Mesendoderm (in vitro differentiated cells): ENCODE measurements around the gene ZNF74.

Experiments
- DNase-seq: peaks from one replicate; pipeline ENCODE4 v3.0.0; 2013
- H2AK5ac ChIP-seq: 2 replicates; pipeline ENCODE4 v1.6.1; 2013; ENCODE audit warnings: low read length, inconsistent platforms
- H2BK120ac ChIP-seq: 2 replicates; pipeline ENCODE4 v1.6.1; 2013; ENCODE audit warnings: low read depth, mild to moderate bottlenecking, low read length, moderate library complexity, mixed read lengths
- H2BK15ac ChIP-seq: replicated peaks from 2 replicates; pipeline ENCODE4 v1.6.1; 2013; ENCODE audit warnings: low read depth, mild to moderate bottlenecking, moderate library complexity
- H2BK5ac ChIP-seq: 2 replicates; pipeline ENCODE4 v1.6.1; 2013; ENCODE audit warnings: low read length, inconsistent platforms
- H3K18ac ChIP-seq: 2 replicates; pipeline ENCODE4 v1.6.1; 2013; ENCODE audit warnings: mild to moderate bottlenecking, low read length, mixed read lengths
- H3K23ac ChIP-seq: one replicate; pipeline ENCODE4 v1.6.1; 2013; ENCODE audit warnings: low read length
- H3K27ac ChIP-seq: 2 replicates; pipeline ENCODE4 v1.5.1; 2013; ENCODE audit warnings: low read depth, mild to moderate bottlenecking, inconsistent platforms, low read length, moderate library complexity
- H3K27me3 ChIP-seq: 2 replicates; pipeline ENCODE4 v1.6.1; 2013; ENCODE audit warnings: low read length, control low read depth, mild to moderate bottlenecking, inconsistent platforms; ENCODE audit not compliant: insufficient read depth, poor library complexity
- H3K36me3 ChIP-seq: 2 replicates; pipeline ENCODE4 v1.6.1; 2013; ENCODE audit warnings: low read length, inconsistent platforms; ENCODE audit not compliant: control insufficient read depth, insufficient read depth
- H3K4ac ChIP-seq: one replicate; pipeline ENCODE4 v1.6.1; 2013; ENCODE audit warnings: low read depth, mild to moderate bottlenecking, low read length, moderate library complexity
- H3K4me1 ChIP-seq: 2 replicates; pipeline ENCODE4 v1.6.1; 2013; ENCODE audit warnings: low read depth, low read length, inconsistent platforms; ENCODE audit not compliant: control insufficient read depth
- H3K4me2 ChIP-seq: 2 replicates; pipeline ENCODE4 v1.6.1; 2013; ENCODE audit warnings: low read length
- H3K4me3 ChIP-seq: 2 replicates; pipeline ENCODE4 v1.5.1; 2013; ENCODE audit warnings: mild to moderate bottlenecking, low read length
- H3K56ac ChIP-seq: one replicate; pipeline ENCODE4 v1.6.1; 2013; ENCODE audit warnings: low read length
- H3K79me1 ChIP-seq: 2 replicates; pipeline ENCODE4 v1.6.1; 2013; ENCODE audit warnings: low read length, inconsistent platforms
- H3K79me2 ChIP-seq: 2 replicates; pipeline ENCODE4 v1.6.1; 2013; ENCODE audit warnings: mild to moderate bottlenecking, low read length; ENCODE audit not compliant: control insufficient read depth, insufficient read depth
- H3K9ac ChIP-seq: 2 replicates; pipeline ENCODE4 v1.6.1; 2013; ENCODE audit warnings: low read length, inconsistent platforms
- H4K5ac ChIP-seq: one replicate; pipeline ENCODE4 v1.6.1; 2013; ENCODE audit warnings: low read length
- H4K8ac ChIP-seq: one replicate; pipeline ENCODE4 v1.6.1; 2013; ENCODE audit warnings: low read depth, mild to moderate bottlenecking, control low read depth, low read length, moderate library complexity
- WGBS: extraction: QIAGEN DNeasy Blood & Tissue Kit; methylation state at CpG from one replicate; pipeline ENCODE4 v1.1.7; 2013; ENCODE audit warnings: low lambda C conversion rate, missing lambda C conversion rate; ENCODE audit not compliant: insufficient coverage; ENCODE audit errors: extremely low coverage; 5-methylcytosine and 5-hydroxymethylcytosine counted together

The ZNF74 gene

DNA sequence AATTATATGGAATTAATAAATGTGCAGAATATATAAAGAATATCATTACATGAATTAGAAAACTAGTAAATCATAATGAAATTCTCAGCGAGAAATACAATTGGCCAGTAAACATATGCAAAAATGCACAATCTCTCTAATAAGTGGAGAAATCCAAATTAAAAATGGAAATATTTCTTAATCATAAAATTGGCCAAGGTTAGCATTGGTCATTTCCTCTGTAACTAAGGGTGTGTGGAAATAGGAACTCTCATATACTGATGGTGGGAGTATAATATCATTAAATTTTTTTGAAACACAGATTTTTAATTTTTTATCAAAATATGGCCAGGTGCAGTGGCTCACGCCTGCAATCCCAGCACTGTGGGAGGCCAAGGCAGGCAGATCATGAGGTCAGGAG lies 7.6 kb upstream of the ZNF74 start:
- Histone ChIP-seq H3K27me3 (no peaks in the 10 kb centered on the region), H3K27ac (no peak overlapping the region), H3K79me2 (no peaks in the 10 kb centered on the region), H4K8ac (no peak overlapping the region), H2BK5ac (no peak overlapping the region), H2BK120ac (no peak overlapping the region), H2BK15ac (no peak overlapping the region), H3K4ac (no peak overlapping the region), H3K56ac (no peak overlapping the region), H3K4me1 (no peaks in the 10 kb centered on the region), H4K5ac (no peak overlapping the region), H3K79me1 (no peaks in the 10 kb centered on the region), H2AK5ac (no peak overlapping the region), H3K36me3 (no peaks in the 10 kb centered on the region), H3K23ac (no peak overlapping the region), H3K4me2 (no peak overlapping the region), H3K4me3 (no peak overlapping the region), H3K18ac (no peak overlapping the region), H3K9ac (no peak overlapping the region)
- WGBS, result no CpG with 5 or more reads among the region's 2 CpGs
- DNase-seq, result no peak

DNA sequence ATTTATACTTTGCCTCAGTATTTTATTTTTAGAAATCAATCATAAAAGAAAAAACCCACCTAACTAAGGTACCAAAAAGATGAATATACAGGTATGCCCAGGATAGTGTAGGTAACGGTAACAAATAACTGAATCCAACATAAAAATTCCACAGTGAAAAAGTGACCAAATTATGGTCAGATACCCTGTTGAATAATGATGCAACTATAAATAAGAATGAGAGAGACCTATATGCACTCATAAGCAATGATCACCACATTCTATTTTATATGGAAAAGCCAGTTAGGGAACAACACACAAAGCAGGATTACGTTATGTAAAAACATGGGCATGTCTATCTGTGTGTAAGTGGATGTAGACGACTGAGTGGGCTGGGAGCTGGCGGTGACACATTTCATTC lies 7.0 kb upstream of the ZNF74 start:
- no peak overlapping the region for H2BK5ac ChIP-seq
- H3K79me2 ChIP-seq, result no peaks in the 10 kb centered on the region
- H2BK15ac ChIP-seq, result no peak overlapping the region
- no peak overlapping the region for H3K18ac ChIP-seq
- H3K27ac ChIP-seq, result no peak overlapping the region
- H3K4me2 ChIP-seq, result no peak overlapping the region
- H2BK120ac ChIP-seq, result no peak overlapping the region
- H3K79me1 ChIP-seq, result no peaks in the 10 kb centered on the region
- no peak for DNase-seq
- H4K8ac ChIP-seq, result no peak overlapping the region
- no CpG with 5 or more reads among the region's 4 CpGs for WGBS
- H3K4me1 ChIP-seq, result no peaks in the 10 kb centered on the region
- no peak overlapping the region for H3K4ac ChIP-seq
- H3K4me3 ChIP-seq, result no peak overlapping the region
- no peak overlapping the region for H3K56ac ChIP-seq
- no peak overlapping the region for H2AK5ac ChIP-seq
- H3K27me3 ChIP-seq, result no peaks in the 10 kb centered on the region
- H3K36me3 ChIP-seq, result no peaks in the 10 kb centered on the region
- H3K23ac ChIP-seq, result no peak overlapping the region
- no peak overlapping the region for H3K9ac ChIP-seq
- no peak overlapping the region for H4K5ac ChIP-seq

DNA sequence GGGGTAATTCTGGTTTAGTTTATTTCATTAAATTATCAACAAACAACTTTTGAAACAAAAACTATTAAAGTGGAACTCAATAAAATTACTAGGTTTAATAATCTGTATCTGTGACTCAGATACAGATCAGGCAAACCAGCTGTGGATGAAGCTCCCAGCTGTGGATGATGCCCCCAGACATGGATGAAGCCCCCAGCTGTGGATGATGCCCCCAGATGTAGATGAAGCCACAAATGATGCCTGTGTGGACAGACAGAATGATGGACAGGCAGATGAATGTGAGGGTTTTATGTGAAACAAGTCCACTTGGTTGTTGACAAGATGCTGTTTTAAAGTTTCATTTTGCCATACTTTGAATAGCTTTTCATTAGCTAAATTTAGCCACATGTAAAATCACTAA lies 5.8 kb upstream of the ZNF74 start:
- Histone ChIP-seq H3K79me1 (no peaks in the 10 kb centered on the region), H3K36me3 (no peaks in the 10 kb centered on the region), H2BK5ac (no peak overlapping the region), H3K9ac (no peak overlapping the region), H2BK15ac (no peak overlapping the region), H4K5ac (no peak overlapping the region), H3K4me1 (no peaks in the 10 kb centered on the region), H3K4me2 (no peak overlapping the region), H3K56ac (no peak overlapping the region), H3K4me3 (no peak overlapping the region), H3K79me2 (no peaks in the 10 kb centered on the region), H3K27ac (no peak overlapping the region), H2BK120ac (no peak overlapping the region), H3K18ac (no peak overlapping the region), H3K4ac (no peak overlapping the region), H2AK5ac (no peak overlapping the region), H3K27me3 (no peaks in the 10 kb centered on the region), H3K23ac (no peak overlapping the region), H4K8ac (no peak overlapping the region)
- DNase-seq, result no peak

GRCh38 chr22:20389288-20389687 lies 4.7 kb upstream of the ZNF74 start:
- Histone ChIP-seq H2AK5ac (no peak overlapping the region), H2BK15ac (no peak overlapping the region), H4K5ac (no peak overlapping the region), H3K36me3 (no peaks in the 10 kb centered on the region), H3K4me3 (no peak overlapping the region), H3K23ac (no peak overlapping the region), H3K9ac (no peak overlapping the region), H2BK120ac (no peak overlapping the region), H3K18ac (no peak overlapping the region), H4K8ac (no peak overlapping the region), H3K56ac (no peak overlapping the region), H3K4me2 (no peak overlapping the region), H3K79me1 (no peaks in the 10 kb centered on the region), H2BK5ac (no peak overlapping the region), H3K79me2 (no peaks in the 10 kb centered on the region), H3K27ac (no peak overlapping the region), H3K4ac (no peak overlapping the region), H3K27me3 (no peaks in the 10 kb centered on the region), H3K4me1 (no peaks in the 10 kb centered on the region)
- WGBS, result no CpG with 5 or more reads among the region's 6 CpGs
- no peak for DNase-seq

DNA sequence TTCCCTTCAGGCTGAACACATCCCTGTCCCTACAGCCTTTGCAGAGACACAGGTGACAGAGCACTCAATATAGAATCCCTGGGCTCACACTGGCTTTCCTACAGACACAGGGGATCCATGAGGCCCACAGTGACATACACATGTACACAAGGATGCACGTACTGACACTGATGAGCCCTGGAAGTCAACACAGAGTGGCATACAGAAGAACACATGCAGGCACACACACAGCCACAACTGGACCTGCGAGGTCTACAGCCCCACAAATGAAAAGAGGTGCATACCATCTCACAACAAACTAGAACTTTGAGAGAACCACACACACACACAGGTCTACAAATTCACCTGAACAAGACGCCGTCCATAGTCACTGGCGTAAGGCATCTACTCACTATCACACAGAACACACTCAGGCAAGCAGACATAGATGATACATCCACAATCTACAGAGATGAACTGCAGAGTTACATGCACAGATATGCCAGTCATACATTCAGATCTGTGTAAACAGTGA lies 3.5 kb upstream of the ZNF74 start:
- Histone ChIP-seq H3K4me1 (peaks cover 4% of the 10 kb centered on the region), H3K36me3 (no peaks in the 10 kb centered on the region), H2BK120ac (no peak overlapping the region), H3K56ac (no peak overlapping the region), H3K23ac (no peak overlapping the region), H3K4me2 (no peak overlapping the region), H3K18ac (no peak overlapping the region), H4K8ac (no peak overlapping the region), H3K79me2 (peaks cover 5% of the 10 kb centered on the region), H3K27ac (no peak overlapping the region), H3K79me1 (no peaks in the 10 kb centered on the region), H2BK5ac (no peak overlapping the region), H3K4me3 (no peak overlapping the region), H3K27me3 (no peaks in the 10 kb centered on the region), H2AK5ac (no peak overlapping the region), H3K4ac (no peak overlapping the region), H2BK15ac (no peak overlapping the region), H4K5ac (no peak overlapping the region), H3K9ac (no peak overlapping the region)
- no peak for DNase-seq
- no CpG with 5 or more reads among the region's 5 CpGs for WGBS

DNA sequence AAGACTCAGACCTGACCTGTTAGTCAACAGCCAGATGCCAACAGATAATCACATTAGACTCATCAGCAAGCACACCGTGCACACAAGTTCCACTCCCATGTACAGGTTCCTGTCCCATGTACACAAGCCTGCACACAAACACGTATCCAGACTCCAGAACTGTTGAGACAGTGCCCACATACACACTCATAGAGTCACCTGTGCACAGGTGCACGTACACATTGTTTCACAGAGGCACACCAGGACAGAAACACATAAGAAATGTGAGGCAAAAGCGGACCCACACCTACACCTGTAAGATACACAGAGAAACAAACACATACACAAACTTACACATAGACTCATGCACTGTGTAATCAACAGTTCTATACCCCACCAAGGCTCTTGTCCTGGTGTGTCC lies 2.7 kb upstream of the ZNF74 start:
- WGBS, result no CpG with 5 or more reads among the region's 4 CpGs

More for the DNA sequence above, 2.7 kb upstream of the ZNF74 start:
- Histone ChIP-seq H3K56ac (no peak overlapping the region), H2BK120ac (no peak overlapping the region), H3K4me3 (no peak overlapping the region), H4K5ac (no peak overlapping the region), H3K79me2 (peaks cover 10% of the 10 kb centered on the region), H2BK15ac (no peak overlapping the region), H3K27ac (no peak overlapping the region), H3K36me3 (no peaks in the 10 kb centered on the region), H3K18ac (no peak overlapping the region), H2BK5ac (no peak overlapping the region), H3K23ac (no peak overlapping the region), H2AK5ac (no peak overlapping the region), H3K27me3 (no peaks in the 10 kb centered on the region), H3K4me2 (no peak overlapping the region), H3K4me1 (peaks cover 7% of the 10 kb centered on the region), H4K8ac (no peak overlapping the region), H3K4ac (no peak overlapping the region), H3K79me1 (peaks cover 2% of the 10 kb centered on the region), H3K9ac (no peak overlapping the region)
- no peak for DNase-seq
